GM19372 (cell line): ENCODE results near the gene NPLOC4.

ENCODE experiments used
- ATAC-seq: cut with Tn5 transposase; IDR thresholded peaks from one replicate; pipeline ENCODE4 v1.9.1; 2021; ENCODE audit warnings: mild to moderate bottlenecking, low read depth, moderate library complexity; ENCODE audit not compliant: unreplicated experiment

Gene NPLOC4

GRCh38 chr17:81526662-81527571 is 110.0 kb downstream of the NPLOC4 start:
- ATAC-seq: no peak

DNA sequence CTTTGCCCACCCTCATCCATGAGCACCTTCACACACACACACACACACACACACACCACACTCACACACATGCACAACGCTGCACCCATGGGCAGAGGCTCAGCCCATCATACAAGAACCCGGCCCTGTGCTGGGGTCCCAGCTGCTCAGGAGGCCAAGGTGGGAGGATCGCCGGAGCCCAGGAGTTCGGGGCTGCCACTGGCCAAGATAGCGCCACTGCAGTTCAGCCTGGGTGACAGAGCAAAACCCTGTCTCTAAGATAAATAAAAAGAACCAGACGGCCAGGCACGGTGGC is 112.1 kb downstream of the NPLOC4 start:
- ATAC-seq: no peak

- ATAC-seq: no peak
Measured at GRCh38 chr17:81524039-81524864, 112.7 kb downstream of the NPLOC4 start.

DNA sequence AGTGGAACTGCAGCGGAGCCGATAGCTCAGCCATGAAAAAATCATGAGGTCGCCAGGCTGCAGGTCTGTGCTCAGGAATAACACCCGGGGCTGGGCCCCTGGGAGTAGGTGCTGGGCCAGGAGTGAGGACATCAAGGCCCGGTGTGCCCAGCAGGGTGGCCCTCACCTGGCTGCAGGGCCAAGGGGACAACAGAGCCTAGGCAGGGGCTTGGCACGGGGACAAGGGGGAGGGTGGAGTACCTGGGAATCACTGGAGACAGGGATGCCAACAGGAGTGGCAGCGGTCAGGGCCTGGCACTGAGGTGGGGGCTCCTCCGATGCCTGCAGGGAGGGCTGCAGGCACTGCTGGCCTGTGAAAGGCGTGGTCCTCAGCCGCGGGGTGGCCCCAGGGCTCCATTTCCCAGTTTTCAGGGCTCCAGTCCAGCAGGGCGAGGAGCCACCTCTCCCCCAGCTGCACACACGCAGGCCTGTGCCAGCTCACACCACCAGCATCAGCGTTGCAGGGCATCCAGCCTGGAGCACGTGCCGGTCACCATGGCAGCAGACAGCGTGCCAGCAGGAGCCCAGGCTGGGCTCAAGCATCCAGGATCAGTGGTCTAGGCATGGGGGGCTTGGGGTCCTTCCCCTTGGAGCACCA is 113.4 kb downstream of the NPLOC4 start:
- ATAC-seq: no peak

- ATAC-seq: no peak
Measured at GRCh38 chr17:81522491-81523401, 114.2 kb downstream of the NPLOC4 start.

- no peak for ATAC-seq
Measured at GRCh38 chr17:81520021-81520901, 116.7 kb downstream of the NPLOC4 start.

- no peak for ATAC-seq
Measured at GRCh38 chr17:81519284-81520020, 117.5 kb downstream of the NPLOC4 start.

DNA sequence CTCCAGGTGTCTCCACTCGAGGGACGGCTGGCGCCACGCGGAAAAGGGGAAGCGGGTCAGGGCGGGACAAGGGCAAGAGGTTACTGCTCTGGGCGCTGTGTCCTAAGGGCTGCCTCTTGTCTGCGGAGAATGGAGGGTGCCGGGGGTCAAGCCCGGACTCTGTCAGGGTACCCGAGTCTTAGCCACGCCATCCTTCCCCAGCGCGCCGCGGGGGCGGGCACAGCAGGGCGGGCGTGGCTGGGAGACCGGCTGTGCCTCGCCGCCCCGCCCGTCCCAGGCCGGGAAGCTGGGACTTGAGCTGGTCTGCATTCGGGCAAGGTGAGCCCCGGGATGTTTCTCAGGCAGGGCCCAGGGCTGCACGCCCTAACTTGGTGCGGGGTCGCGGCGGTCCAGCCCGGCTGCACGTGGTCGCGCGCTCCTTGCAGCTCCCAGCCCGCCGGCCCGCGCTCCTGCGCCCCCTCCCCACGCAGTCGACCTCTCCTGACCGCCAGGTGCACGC is 118.1 kb downstream of the NPLOC4 start:
- no peak for ATAC-seq

GRCh38 chr17:81518113-81518784 is 118.7 kb downstream of the NPLOC4 start:
- no peak for ATAC-seq

DNA sequence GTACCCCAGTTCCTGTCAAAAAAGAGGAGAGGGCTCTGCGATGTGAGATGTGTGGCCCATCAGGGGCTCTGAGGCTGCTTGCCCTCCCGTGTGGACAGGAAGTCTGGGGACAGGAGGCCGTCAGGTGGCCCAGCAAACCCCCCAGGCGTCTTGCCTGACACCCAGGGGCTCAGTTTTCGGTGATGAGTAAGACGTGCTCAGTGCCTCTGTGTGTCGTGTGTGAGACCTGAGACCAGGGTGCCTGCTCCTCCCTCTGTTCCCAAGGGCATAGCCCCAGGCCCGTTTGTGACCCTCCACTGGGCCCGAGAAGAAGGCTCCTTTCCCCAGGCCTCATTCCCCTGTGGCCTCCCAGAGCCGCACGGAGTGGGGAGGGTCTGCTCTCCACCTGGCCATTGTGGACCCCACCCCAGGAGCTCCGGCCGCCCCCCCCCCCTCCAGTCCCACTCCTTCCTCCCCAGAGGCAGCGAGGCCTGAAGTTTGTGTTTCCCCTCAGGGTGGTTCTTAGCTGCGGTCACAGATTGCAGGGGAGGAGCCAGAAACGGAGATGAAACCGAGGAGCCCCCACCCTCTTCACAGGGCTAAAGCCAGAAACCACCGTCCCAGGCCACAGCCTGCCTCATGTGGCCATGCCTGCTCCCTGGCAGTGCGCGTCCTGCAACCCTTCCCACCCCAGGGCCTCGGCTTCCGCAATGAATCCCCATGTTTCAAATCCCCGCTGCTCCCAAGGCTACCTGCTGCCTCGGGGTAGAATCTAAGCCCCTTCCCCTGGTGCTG is 119.4 kb downstream of the NPLOC4 start:
- no peak for ATAC-seq

DNA sequence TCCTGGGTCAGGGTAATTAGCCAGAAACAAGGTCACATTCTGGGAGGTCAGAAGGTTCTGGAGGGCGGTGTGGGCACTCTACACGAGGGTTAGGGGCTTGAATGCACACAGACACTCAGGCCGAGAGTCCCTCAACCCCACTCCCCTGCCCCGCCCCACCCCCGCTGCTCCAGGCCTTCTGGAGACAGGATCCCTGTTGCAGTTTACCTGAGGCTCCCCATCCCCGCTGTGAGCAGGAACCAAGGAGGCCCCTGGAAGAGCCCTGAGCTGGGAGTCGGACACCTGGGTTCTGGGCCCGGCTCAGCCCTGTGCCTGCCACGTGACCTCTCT is 119.9 kb downstream of the NPLOC4 start:
- ATAC-seq: no peak

DNA sequence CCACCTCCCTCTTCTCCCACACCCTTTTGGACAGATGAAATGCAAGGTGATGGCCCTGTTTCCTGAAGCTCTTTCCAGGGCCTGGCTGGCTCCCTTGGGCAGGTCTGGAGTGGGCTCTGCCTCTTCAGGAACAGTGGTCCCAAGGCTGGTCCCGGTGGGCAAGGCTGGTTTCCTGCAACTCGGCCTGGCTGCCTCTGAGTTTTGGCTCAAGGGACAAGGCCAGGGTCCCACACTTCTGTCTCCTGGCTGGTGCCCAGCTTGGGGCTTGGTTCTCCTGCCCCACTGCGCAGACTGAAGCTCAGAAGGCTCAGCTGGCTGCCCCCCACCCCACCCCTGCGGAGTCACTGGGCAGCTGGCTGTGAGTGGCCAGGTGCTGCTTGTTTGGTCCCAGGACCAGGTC is 120.5 kb downstream of the NPLOC4 start:
- no peak for ATAC-seq

DNA sequence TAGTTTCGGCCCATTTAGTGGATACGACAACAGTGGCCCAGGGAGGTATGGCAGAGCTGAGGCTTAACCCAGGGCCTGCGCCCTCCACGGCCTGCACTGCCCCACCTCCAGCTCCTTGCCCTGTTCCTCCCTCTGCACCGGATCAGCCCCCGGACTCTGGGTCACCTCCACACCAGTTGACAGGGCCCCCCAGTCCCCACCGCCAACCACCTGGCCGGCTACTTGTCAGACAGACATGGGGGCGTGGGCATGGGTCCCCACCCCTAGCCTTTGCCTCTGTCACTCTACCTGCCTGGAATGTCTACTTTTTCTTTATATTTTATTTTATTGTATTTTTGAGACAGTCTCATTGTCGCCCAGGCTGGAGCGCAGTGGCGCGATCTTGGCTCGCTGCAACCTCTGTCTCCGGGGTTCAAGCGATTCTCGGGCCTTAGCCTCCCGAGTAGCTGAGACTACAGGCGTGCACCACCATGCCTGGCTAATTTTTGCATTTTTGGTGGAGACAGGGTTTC is 121.3 kb downstream of the NPLOC4 start:
- no peak for ATAC-seq

GRCh38 chr17:81514739-81515529 is 122.0 kb downstream of the NPLOC4 start:
- no peak for ATAC-seq

DNA sequence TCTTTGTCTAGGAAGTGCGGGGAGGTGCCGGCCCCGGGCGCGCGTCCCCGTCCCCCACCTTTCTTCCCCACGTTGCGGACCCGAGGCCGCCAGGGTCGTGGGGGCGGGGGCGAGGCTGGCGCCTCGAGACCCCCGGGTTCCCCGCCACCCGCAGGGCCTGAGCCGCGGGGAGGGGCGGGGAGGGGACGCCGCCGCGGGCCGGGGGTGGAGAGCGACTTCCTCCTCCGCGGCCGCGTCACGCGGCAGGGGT is 122.5 kb downstream of the NPLOC4 start:
- no peak for ATAC-seq

DNA sequence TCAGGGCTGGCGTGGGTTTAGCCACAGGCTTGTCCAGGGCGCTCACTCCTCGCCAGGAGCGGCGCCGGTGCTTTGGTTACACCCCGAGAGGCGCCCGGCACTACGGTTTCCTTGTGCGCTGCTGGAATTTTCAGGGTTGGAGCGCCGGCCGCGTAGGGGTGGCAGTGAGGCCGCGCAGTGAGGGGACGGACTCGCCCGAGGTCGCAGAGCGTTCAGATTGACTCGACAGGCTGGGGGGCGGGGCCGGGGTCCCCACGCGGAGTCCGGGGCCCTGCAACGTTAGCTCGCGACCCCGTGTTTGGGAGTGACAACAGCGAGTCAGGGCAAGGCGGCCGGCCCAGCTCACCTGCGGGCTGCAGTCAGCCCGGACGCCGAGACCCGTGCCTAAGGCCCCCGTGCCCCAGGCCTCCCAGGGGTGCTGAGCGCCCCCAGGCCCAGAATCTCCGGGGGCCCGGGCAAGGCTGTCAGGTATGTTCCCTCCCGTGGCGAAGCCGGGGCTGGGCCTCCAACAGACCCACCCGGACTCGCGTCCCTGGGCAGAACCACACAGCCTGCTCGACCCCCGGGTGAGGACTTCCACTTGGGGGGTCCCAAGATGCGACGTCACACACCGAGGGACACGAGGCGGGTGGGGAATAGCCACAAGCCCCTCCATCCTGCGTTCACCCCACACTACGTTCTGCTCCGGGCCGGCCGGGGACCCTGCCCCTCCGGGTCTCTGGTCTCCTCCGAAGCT is 123.0 kb downstream of the NPLOC4 start:
- no peak for ATAC-seq
